Islet of Langerhans (tissue), 1 donor: ENCODE data around the gene TIMM21.

Experiments used
- FAIRE-seq: peaks from one replicate; lab custom pipeline; 2011; peaks lifted over from hg19 to GRCh38; lab: Jason Lieb, UNC

Gene TIMM21

DNA sequence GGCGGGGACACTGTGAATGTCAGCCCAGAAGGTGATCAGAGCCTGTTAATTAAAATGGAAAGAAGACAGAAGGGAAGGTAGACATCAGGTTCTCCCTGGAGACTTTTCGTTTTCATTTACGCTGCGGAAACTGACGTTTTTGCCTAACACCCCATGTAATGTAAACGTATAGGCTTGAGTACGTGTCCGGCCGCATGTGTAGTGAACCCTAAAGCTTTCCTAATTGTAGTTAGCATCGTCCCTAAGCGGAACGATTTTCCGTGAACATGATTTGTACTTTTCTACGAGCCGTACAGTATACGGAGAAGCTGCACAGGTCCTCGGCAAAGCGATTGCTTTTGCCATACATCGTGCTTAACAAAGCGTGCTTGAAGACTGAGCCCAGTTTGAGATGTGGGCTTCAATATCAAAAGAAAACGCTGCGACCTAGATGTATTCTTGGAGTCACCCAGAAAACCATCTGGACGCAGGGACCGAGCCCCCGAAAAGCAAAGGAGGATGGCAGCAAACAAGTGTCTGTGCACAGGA, 284 bp downstream of the TIMM21 start:
- FAIRE-seq, result no peak

DNA sequence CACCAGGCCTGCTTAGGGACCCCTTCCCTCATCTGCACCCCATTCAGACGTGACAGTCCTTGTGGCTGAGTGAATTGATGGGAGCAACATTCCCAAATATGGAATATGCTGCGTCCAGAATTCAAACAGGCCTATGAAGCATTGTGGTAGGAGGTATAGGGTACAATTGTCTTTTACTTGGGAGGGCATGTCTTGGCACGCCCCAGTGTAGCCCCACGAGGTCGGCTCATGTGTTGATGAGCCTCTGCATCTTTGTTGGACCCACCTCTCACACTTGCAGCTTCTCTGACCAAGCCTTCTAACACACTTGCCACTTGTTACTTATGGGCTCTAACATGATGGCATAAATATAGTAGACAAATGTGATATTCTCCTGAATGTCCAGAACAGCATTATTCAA, 1.6 kb downstream of the TIMM21 start:
- no peak for FAIRE-seq

DNA sequence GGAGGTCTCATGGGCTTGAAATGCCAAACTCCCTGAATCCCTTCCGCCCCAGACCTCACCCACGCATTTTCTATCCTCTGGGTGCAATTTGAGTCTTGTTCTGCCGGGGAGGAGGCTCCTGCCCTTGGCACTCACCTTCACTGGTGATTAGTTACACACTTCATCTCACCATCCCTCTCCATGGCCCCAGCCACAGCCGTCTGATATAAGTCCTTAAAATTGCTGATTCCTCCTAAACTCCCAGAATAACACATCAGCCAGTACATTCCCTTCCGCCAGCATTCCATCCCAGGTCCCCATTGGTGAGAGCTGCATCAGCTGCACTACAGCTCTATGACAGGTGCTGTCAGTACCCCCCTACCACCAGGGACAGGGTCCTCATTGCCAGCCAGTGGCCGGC, 3.9 kb downstream of the TIMM21 start:
- no peak for FAIRE-seq

DNA sequence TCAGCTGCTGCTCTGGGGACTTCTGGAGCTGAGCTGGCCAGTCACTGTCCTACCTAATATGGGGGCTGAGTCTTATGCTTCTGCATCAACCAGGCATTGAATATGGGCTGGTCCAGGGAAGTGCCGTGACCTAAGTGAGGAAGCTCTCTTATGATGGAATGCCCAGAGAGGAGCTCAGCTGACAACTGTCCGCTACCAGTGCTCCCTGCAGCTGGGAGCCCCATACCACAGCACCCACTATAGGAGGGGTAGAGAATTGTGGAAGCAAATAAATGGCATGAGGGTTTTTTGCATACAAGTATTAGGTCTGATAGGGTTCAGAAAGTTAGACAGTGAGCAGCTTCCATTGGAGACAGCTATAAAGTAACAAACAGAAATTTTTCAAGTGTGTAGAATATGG, 4.5 kb downstream of the TIMM21 start:
- no peak for FAIRE-seq

DNA sequence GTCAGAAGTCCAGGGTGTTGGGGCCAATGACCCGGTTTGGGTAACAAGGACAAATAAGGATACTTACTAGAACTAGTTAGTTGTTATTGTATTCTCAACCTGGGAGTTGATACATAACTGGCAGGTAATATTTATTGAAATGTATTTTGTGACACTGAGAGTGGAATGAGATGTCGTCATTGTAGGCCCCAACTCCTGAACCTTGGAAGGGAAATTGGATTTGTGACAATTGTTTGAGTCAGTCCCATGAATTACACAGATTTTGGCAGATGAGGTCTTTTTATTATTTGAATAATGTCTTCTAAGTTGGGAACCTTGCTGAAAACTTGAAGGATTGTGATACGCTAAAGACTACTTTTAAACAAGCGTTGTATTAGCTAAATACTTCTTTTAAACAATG, 5.1 kb downstream of the TIMM21 start:
- FAIRE-seq, result no peak

DNA sequence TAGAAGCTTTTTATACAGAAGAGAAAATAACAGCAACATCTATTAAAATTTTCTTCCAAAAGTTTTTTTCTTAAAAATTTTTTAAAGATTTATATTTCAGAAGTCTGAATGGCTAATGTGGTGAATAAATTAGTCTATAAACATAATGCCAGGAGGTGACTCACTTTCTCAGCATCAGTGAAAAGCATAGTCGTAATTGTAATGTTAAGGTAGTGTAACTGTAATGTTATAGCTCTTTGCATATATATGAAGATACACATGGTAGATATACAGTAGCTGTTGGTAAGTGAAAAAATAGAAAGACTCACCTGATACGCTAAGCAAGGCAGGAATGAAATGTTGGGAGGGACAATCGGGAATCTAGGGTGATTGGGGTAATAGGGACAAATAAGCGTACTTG, 5.5 kb downstream of the TIMM21 start:
- FAIRE-seq, result no peak

DNA sequence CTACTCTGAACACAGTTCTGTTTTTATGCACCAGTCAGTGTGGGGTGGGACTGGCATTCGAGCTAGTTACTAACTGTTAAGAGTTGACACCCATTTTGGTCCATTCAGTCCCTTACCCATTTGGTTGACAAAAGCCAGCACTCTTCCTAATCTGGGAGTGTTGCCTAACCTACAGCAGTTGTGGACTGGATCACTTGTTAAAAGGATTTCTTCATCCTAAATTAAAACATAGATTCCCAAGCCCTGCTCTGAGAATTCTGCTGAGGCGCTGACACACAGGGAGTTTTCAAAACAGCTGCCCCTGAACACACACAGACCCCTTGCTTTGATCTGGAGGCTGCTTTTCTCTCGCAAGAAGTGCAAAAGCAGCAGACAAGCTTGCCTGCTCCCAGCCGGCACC, 6.4 kb downstream of the TIMM21 start:
- FAIRE-seq, result no peak

DNA sequence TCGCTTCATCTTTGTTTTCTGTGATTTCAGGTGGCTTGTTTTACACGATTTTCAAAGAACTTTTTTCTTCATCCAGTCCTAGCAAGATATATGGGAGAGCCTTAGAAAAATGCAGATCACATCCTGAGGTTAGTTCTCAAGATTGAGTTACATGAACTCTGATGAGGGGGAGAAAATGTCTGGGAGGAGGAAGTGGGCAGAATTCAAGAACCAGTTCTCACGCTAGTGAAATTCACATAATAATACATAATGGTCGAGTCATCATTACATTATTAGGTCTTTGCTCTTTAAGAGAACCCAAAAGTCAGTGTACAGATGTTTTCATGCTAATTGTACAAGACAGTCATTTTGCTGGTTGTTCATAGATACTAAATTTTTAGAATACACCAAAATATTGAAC, 7.0 kb downstream of the TIMM21 start:
- no peak for FAIRE-seq

DNA sequence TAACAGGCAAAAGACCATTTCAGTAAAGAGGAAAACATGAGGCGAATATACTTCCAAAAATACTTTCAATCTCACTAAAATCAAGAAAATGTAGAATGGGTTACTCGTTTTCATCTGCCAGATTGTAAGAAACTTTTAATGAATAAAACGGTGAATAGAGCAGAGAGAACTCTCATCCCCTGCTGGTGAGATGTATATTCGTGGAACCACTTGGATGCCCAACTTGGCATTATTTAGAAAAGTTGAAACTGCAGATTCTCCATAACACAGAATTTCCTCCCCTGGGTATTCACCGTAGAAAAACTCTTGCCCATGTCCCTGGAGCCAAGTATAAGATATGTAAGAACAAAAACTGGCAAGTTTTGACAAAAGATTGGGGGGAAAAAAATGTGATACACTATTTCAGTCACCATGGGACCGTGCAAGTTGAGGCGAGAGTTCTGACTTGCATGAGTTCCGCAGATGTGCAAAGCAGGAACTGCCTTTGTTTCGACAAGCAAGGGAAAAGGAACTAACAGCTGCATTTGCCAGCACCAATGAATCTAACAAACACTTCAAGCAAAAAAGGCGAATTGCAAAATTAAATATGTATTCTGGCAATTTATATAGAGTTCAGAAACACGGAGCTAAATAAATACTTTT, 14.8 kb downstream of the TIMM21 start:
- no peak for FAIRE-seq

DNA sequence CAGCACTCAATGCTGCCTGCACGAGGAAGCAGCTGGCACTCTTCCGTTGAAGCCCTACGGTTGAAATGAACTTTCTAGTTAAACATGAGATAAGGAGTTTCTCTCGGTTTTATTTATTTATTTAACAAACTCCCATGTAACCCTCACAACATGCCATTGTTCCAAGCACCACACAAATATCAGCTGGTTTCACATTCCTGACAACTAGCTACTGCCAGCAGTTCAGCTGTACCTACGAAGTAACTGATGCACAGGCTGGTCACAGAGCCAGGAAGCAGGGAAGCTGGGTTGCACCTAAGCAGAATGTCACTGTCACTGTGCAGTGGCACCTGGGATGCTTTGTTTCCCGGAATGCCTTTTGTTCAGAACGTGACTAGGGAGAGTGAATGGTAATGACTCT, 18.1 kb downstream of the TIMM21 start:
- FAIRE-seq, result no peak

DNA sequence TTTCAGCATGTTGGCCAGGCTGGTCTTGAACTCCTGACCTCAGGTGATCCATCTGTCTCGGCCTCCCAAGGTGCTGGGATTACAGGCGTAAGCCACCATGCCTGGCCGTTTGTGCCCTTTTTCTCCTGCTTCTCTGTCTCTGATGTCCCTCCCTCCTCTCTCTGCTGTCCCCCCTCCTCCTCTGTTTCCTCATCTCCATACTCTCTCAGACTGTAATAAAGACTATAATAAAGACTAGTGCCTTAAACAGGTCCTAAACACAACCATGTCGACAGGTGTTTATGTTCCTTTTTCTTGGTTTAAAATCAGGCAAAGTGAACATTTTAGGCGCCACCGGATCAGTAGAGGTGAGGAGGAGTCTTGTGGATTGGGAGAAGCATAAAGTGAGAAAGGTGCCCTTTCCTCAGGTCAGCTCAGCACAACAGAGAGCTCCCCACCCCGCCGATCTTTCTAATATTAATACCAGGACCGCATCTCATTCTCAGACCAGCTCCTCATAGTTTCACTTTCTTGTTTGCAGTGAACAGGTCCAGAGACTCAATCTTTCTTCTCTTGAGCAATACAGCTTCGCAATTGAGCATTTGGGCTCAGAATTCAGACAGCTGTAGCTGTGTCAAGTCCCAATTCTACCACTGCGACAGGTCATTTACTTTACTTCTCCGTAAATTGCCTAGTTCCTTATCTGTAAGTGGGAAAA, 23.7 kb downstream of the TIMM21 start:
- no peak for FAIRE-seq

DNA sequence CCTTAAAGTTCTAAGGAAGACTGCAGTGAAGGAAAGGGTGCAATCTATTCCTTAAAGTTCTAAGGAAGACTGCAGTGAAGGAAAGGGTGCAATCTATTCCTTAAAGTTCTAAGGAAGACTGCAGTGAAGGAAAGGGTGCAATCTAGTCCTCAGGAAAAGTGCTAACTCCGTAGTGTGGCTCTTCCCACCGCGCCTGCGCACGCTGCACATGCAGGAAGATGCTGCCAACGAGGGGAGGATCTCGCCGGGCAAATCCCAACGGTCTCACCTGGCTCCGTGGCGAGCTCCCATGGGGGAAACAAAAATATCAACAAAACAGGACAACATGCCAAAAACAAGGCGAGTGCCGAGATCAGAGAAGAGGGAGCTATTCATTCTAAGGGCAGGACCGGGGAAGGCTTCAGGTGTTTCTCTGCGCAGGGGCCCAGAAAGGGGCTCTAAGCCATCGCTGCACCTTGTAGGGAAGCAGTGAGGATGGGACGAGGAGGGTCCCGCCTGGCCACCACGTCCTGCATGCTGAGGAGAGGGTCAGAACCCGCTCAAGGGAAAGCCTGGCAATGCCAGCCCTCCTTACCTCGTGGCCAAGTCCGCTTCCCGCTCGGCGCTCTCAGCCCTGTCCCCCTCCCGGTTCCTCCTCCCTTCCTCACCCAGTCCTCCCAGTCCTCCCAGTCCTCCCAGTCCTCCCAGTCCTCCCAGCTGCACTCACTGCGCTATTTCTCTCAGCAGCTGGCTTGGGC, 24.5 kb downstream of the TIMM21 start:
- no peak for FAIRE-seq

DNA sequence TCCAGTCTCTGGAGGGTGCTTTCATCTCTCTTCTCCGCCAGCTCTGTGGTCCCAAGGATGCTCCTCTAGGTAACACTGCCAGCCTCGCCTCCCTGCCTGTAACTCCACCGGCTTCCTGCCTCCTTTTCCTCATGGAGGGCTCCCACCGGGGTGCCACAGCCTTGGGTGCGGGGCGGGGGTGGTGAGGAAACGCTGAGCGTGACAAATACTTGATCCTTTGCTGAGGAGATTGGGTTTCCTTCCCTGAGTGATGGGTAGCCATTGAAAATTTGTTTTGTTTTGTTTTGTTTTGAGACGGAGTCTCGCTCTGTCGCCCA, 25.1 kb downstream of the TIMM21 start:
- no peak for FAIRE-seq

DNA sequence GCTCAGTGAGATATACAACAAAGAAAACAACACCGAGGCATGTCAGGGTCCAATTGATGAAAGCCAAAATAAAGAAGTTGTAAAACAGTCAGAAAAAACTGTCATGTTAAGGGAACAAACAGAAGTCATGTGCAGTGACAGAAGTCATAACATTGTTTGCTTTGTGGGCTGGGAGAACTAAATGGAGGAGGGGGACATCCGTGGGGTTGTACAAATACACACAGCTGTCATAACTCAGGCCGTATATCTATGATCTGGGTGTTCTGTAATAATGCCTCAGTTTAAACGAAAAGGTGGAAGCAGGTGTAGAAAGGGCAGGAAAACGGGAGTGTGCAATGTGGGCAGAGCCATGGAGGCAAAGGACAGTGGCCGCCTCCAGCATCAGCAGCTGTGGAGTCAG, 27.3 kb downstream of the TIMM21 start:
- FAIRE-seq, result no peak

DNA sequence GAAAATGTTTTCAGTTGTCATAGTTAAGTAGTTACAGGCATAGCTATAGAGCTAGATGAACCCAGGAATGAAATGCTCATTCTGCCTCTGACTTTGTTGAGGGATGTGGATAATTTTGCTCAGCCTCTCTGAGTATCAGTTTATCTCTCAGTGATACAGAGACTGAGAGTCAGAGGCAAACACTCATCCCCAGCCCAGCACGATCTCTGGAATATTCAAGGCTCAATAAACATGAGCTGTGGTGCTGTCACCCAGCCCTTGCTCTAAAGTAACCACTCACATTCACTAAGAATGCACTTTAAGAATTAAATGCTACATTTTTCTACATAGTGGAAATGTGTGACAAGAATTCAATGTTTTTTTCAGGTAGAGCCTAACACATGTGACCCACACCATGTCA, 30.6 kb downstream of the TIMM21 start:
- no peak for FAIRE-seq

DNA sequence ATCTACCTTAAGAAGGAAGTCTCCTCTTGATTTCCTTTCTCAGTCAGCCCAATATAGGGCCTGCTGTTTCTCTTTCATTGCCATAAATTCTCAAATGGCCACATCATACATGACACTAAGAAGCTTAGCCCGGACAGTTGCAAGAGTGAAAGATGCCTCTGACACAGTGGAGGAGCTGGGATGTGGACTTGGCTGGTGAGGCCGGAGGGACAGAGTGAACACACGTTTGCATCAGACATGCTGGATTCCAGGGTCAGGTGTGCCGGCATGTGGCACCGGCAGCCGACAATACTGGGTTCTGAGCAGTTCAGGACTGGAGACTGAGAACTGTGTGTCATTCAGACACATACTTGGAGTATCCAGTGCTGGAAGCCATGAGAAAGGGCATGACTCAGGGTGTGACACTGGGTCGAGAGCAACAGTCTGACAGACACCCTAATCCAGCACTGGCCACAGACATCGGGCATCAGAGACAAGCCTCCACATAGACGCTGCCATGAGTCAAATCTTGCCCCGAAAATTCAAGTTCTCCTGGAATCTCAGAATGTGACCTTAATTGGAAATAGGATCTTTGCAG, 31.4 kb downstream of the TIMM21 start:
- FAIRE-seq, result no peak

DNA sequence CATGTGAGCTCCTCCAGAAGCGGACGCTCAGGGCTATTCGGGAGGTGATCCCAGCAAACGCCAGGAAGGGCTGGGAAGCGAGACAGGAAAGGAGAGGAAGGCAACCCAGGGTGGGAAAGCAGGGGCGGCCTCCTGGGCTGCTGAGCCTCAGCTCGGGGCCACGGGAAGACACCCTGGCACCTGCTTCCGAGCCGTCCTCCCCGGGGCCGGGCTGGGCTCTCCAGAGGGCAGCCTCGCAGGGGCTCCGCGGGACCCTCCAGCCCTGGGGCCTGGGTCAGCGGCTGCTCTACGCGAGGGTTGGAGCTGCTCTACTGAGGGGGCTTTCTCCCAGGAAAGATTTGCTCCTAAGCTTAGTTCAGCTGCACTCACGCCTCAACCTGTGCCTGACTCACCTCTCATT, 34.0 kb downstream of the TIMM21 start:
- no peak for FAIRE-seq

DNA sequence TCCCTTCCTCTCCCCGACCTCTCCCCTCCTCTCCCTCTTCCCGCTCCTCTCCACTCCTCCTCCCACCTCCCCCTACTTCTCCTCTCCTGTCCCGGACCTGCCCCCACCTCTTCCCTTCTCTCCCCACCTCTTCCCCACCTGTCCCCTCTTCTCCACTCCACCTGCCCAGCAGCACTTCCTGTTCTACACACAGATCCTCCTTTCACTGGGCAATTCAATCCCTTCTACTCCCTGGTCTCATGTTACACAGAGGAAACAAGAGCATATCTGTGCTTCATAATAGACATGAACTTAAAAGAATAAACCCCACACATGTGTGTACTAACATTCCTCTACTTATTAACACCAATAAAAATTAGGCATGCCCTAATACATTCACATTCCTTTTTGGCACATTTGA, 34.8 kb downstream of the TIMM21 start:
- FAIRE-seq, result no peak

DNA sequence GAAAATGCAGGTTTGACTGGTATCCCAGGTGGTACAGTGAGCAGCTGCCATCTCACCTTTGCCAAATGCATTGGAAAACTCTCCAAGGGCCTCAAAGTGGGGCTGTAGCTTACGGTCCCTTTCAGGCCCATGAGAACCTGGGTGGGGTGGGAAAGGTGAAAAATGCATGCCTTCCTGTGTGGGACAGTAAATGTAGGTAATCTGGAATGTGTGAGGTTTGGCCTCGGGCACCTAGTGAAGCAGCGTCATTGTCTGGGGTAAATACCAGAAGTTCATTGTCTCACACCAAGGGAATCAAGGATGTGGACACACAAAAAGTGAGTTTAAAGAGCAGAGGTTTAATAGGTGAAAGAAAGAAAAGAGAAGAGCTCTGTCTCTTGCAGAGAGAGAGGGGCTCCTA, 36.6 kb downstream of the TIMM21 start:
- no peak for FAIRE-seq

DNA sequence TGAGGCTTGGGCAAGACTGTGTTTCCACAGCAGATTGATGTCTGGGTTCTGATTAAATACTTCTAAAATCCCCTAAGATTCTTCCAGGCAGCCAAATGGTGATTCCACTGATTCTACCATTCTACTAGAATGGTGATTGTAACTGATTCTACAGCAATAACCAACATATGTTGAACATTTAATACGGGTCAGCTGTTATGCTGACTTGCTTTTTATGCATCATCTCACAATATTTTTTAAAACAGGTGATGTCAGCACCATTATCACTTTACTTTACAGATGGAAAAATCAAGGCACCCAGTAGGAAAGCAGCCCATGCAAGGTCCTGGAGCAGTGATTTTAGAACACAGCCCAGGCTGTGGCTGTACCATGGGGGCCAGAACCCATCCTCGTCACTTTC, 37.5 kb downstream of the TIMM21 start:
- FAIRE-seq, result peak; percentile 90

DNA sequence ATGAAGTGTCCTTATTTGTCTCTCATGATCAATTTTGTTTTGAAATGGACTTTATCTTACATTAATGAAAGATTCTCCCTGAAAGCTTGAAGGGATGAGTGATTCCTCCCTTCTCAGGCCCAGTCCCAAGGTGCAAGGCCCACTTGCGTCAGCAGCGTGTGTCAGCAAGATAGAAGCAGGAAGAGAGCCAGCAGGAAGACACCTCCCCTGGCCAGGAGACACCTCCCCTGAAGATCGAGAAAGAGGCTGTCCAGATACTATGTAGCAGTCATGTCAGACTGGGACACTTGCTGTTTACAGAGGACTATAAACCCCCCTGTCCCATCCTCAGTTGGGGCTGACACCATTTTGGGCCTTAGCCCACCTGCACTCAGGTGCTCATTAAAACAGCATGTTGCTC, 38.3 kb downstream of the TIMM21 start:
- no peak for FAIRE-seq

DNA sequence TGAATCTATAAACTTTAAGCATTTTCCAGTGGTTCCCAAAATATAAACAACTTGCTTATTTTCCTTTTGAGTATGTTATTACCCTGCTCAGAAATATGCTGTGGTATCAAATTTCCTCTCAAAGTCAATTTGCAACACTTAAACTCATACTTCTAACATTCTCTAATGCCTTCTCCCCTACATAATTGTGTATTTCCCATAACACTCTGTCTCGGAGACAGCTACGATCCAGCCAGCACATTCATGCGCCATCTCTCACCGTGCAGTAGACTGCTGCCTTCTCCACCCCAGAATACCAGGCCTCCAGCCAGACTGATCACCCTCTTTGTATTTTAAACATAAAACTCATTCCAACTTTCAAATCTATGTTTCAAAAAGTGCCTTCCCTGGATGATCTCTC, 41.8 kb downstream of the TIMM21 start:
- no peak for FAIRE-seq

DNA sequence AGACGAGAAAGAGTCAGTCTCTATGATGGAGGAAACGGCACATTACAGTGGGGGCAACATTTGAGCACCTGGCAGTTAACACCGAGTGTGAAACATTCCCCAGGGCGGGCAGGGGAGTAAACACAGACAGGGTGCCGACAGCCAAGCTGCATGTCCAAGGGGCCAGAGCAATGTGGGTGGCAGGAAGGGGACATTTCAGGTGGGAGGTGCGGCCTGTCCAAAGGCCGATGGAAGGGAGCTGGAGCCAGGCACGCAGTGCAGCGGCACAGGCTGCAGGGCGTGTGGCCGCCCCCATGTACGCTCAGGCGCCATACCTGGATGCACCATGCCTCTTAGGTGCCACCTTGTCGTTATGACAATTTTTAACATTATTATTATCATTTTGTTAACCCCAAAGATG, 43.3 kb downstream of the TIMM21 start:
- no peak for FAIRE-seq
